GM19455 (cell line): ENCODE data around the gene MBIP.

Experiments used
- ATAC-seq: cut with Tn5 transposase; IDR thresholded peaks from one replicate; pipeline ENCODE4 v1.9.1; 2021; ENCODE audit not compliant: unreplicated experiment

MBIP gene

GRCh38 chr14:36313898-36314297 lies 6.5 kb downstream of the MBIP start:
- no peak for ATAC-seq

GRCh38 chr14:36313206-36313605 lies 7.2 kb downstream of the MBIP start:
- no peak for ATAC-seq

- no peak for ATAC-seq
Measured at GRCh38 chr14:36306836-36307235, 13.6 kb downstream of the MBIP start.

- no peak for ATAC-seq
Measured at GRCh38 chr14:36304895-36305294, 15.5 kb downstream of the MBIP start.

GRCh38 chr14:36303960-36304359 lies 16.5 kb downstream of the MBIP start:
- no peak for ATAC-seq

- no peak for ATAC-seq
Measured at GRCh38 chr14:36302823-36303222, 17.6 kb downstream of the MBIP start.

DNA sequence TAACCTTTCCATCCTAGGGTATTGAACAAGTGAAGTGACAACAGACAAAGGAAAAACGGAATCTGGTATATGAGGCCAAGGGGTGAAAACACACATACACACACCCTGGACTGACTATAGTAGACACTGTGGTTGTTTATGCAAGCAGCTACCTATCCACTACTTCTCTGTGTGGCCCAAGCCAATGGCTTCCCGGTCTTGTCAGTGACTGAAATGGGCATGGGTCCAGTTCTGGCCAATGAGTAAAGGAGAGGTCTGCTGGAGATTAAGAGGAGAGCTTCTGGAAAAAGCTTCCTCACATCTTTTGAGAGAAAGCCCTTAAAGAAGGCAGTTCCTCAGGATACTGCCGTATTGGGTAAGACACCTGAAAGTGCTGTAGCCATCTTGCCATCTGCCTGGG lies 19.3 kb downstream of the MBIP start:
- no peak for ATAC-seq

DNA sequence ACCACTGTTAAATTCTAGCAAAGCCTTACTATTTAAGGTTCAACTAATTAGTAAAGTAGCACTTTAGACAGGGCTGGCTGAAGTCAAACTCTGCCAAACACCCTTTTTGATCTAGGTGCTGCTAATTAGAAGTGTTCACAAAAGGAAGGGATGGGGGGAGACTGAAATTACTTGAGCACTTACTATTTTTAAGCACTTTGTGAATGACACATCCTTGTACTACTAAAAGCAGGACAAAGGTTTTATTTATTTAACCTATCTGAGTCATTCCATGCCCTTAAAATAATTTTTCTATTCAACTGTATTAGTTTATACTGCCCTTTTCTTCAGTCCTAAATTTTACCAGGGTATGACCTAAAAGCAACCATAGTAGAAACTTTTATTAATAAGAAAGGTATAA lies 20.1 kb downstream of the MBIP start:
- no peak for ATAC-seq

DNA sequence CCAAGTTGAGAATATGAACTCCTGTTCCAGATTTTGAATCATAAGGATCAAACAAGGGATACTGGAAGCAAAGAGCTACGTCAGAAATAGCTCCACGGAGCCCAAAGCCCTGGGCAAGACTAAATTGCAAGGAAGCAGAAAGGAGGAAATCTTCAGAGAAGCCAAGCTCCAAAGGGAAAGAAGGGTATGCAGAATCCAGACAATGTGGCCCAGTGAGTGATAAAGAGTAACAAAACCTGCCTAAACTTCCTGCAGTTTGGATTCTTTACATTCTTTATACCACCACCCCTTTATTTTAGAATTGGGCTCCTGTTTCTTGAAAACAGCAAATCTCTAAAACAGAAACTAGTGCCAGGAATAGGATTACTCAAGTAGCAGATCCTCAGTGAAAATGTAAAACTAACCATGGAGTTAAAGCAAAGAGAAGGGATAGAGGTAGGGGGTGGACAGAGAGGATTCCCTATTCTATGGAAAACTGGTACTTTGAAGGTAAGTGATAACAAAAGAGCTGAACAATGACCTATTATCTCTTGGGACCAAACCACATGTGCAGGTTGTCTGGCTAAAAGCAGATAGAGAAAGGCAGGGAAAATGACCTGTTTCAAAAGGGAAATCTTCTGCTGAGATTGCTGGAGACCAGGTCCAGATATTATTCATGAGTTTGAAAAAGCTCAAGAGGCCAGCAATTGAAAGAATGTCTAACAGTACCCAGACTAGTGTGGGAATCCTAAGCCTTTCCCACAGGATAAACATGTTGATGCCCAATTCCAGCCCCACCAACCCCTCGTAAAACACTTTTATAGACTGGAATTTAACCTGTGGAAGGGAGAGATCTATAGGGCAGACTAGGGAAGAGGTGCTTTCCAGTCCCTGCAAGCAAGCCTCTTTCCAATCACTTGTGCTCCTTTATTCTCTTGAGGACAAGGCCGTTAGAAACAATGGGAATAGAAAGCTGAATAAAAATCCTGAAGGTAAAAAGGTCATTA lies 24.5 kb downstream of the MBIP start:
- no peak for ATAC-seq

DNA sequence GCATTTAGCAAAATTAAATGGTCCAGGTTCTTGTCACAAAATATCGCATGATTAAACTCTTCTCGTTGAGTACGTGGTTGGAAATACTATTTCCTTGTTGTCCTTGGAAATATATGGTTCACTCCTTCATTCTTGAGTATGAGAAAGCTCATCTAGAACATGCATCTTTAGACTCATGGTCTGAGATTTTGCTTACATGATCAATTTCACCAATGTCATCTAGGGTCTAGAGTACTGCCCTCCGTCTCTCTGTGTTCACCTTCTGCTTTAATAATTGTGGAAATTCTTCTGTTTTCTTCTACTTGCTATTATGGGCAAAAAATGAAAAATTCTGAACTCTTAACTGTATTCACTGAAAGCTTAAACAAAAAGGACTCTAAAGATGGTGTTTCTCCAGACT lies 25.9 kb downstream of the MBIP start:
- no peak for ATAC-seq

DNA sequence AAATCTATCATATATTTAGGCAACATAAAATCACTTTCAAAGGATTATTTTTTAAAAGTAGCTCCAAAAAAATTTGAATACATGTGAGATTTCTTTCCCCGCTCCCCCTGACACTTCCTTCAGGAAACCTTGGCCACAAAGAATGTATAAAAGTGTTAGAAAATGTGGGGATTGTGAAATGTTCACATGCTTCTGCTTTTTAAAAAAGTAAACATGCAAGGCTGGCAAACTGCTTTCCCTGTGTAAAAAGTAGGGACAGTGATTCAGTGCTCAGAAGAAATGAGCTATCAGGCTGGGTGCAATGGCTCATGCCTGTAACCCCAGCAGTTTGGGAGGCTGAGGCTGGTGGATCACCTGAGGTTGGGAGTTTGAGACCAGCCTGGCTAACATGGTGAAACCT lies 26.6 kb downstream of the MBIP start:
- no peak for ATAC-seq

DNA sequence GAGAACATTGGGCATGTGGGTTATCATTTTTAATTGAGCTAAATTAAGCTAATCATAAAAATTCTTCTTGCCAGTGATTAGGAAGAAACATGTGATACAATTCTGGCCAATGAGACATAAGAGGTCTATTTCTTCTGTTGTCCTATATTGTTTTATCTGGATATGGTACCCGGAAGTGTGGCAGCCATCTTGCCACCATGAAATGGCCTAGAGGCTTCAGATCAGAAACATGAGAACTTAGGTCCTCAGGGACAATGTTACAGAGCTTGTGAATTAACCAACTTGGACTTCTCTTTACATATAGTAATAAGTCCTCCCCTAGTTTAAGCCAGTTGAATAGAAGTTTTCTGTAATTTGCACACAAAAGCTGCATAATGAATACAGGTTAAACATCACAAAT lies 30.5 kb downstream of the MBIP start:
- no peak for ATAC-seq

DNA sequence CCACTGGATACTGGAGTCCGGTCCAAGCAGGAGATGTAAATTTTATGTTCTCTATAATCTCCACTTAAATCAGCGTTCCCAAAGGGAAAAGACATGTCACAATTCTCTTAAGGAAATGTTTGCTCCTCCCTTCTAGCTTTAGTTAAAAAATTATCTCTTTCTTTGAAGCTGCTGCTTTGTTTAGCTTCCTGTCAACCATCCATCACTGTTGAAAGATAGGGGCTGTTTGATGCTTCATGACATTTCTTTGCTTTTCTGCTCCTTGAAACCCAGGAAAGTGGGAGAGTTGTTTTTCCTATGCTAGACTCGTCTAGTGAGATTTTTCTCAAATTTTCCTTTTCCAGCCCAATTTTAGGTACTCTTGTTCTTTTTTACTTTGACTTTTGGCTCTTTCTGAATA lies 31.9 kb downstream of the MBIP start:
- ATAC-seq = no peak

DNA sequence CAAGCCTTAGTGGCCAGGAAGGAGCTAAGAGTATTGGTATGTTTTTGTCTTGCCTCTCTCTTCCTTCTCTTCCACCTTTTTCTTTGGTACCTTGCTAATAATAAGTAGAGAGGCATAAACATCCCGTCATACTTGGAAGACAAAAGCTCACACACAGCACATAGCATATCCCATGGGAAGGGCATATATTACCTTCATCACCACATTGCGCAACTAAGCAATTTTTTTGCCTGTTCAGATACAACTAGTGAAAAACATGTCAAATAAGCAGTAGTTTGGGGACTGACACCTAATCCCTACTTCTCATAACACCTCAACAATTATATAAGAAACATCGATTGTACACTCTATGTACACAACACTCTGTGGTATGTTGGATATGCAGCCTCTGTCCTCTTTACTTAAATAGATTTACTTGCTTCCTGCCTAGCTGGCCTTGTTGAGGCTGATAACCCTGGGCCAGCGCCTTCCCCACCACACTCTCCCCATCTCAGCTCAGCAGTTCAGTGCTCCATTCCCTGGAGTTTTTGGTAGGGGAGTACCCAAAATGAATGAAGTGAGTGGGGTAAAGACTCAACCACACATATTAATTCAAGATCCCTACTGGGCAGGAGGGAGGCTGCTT lies 35.4 kb downstream of the MBIP start:
- no peak for ATAC-seq

DNA sequence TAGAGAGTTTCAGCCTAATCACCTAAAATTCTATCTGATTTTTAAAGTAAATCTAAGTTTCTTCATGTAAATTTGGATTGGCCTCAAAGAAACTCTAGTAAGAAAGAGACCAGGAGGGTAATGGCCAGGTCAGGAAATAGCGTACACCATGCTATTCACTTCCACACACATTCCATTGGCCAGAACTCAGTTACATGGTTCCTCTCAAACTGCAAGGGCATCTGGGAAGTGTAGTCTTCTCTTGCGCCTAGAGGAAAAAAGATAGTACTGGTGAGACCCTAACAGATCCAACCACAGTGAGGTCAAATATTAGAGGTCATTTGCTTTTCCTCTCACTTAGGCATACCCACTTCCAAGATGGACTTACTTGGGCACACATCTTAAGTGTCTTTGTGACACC lies 39.1 kb downstream of the MBIP start:
- no peak for ATAC-seq

- no peak for ATAC-seq
Measured at GRCh38 chr14:36279306-36280190, 40.9 kb downstream of the MBIP start.

- ATAC-seq = no peak
Measured at GRCh38 chr14:36275741-36276140, 44.7 kb downstream of the MBIP start.

GRCh38 chr14:36271939-36272907 lies 48.2 kb downstream of the MBIP start:
- no peak for ATAC-seq

- no peak for ATAC-seq
Measured at GRCh38 chr14:36271222-36271621, 49.2 kb downstream of the MBIP start.

DNA sequence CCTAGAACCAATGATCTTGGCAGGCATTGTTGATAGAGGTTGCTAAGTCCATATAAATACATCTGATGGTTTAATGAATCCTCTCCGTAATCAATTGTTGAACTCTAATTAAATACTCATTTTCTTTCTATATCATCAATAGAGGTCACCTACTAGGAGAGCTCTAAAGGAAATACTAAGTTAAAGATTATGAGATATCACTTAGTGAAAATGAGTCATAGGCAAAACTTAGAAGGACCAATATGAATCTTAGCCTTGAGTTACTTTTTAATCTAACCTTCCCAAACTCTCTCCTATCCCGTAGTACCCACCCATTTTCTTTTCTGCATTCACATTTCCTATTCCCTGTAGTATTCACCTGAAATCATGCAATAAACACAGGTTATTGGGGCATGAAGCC lies 50.2 kb downstream of the MBIP start:
- ATAC-seq = no peak
